HFFc6 (cell line): ENCODE data around the gene PHF3. TPM values are rescaled to one million over a fixed set of nuclear protein-coding genes. Genes with fewer than 3 reads are reported as not detected.
A peak's percentile ranks its signal among the peaks of the same experiment; 100 is the strongest.

Experiments used
- DNase-seq: peaks from one replicate; pipeline ENCODE4 v3.0.0-alpha.2; 2018
- H3K27ac Mint-ChIP-seq: 2 replicates; pipeline ENCODE4 v1.8.0; 2020; ENCODE audit warnings: mild to moderate bottlenecking, mixed read lengths
- H3K27me3 Mint-ChIP-seq: 2 replicates; pipeline ENCODE4 v1.8.0; 2021; ENCODE audit warnings: mild to moderate bottlenecking, moderate library complexity, mixed read lengths; ENCODE audit not compliant: insufficient read depth
- H3K36me3 Mint-ChIP-seq: 2 replicates; pipeline ENCODE4 v1.8.0; 2021; ENCODE audit warnings: low read depth, mixed read lengths
- H3K4me1 Mint-ChIP-seq: 2 replicates; pipeline ENCODE4 v1.8.0; 2020; ENCODE audit warnings: low read depth, mixed read lengths
- H3K4me3 Mint-ChIP-seq: 2 replicates; pipeline ENCODE4 v1.8.0; 2020; ENCODE audit warnings: mild to moderate bottlenecking, moderate library complexity, mixed read lengths
- H3K9me3 Mint-ChIP-seq: 2 replicates; pipeline ENCODE4 v1.8.0; 2020; ENCODE audit warnings: mild to moderate bottlenecking, mixed read lengths
- CTCF ChIP-seq: fragments of 200-600 bp; sonication (generic); IDR thresholded peaks from 2 replicates; pipeline ENCODE4 v1.5.0; 2021; ENCODE audit warnings: antibody characterized with exemption, mild to moderate bottlenecking
- total RNA-seq, 6 experiments: library from RNA; stranded (reverse); fragmentation: NEBNext Ultra II Directional; extraction: Animal tissue kit (Norgen Biotek cat#: 25700); gene quantifications; 2 replicates in 1 of 6; 3 replicates in 5 of 6; pipeline ENCODE4 v1.2.3, GENCODE V29; 2021

Gene PHF3
- total RNA-seq, 6 experiments from 2014 or later: 22.4 to 27.8 (median 26.2) TPM

GRCh38 chr6:63598049-63599036 lies 37.3 kb upstream of the PHF3 start:
- no peak overlapping the region for H3K27ac Mint-ChIP-seq
- no peaks in the 10 kb centered on the region for H3K9me3 Mint-ChIP-seq
- no peaks in the 10 kb centered on the region for H3K36me3 Mint-ChIP-seq
- H3K4me1 Mint-ChIP-seq: peaks cover 16% of the 10 kb centered on the region
- DNase-seq: peak; percentile 32
- no peaks in the 10 kb centered on the region for H3K27me3 Mint-ChIP-seq
- peak; percentile 87 for TF ChIP-seq CTCF
- H3K4me3 Mint-ChIP-seq: peak overlapping the region; percentile 95

- Mint-ChIP-seq H3K4me1 (peaks cover 16% of the 10 kb centered on the region), H3K27ac (no peak overlapping the region), H3K36me3 (no peaks in the 10 kb centered on the region), H3K9me3 (no peaks in the 10 kb centered on the region), H3K27me3 (no peaks in the 10 kb centered on the region), H3K4me3 (peak overlapping the region; percentile 95; the same call in 1 of the 2 replicates)
- TF ChIP-seq CTCF: no peak
- DNase-seq: no peak
These were observed 36.4 kb upstream of the PHF3 start for GRCh38 chr6:63599243-63599642.

- no peaks in the 10 kb centered on the region for H3K36me3 Mint-ChIP-seq
- peaks cover 16% of the 10 kb centered on the region for H3K4me1 Mint-ChIP-seq
- H3K27me3 Mint-ChIP-seq: no peaks in the 10 kb centered on the region
- no peak for TF ChIP-seq CTCF
- no peak overlapping the region for H3K4me3 Mint-ChIP-seq
- no peak for DNase-seq
- no peak overlapping the region for H3K27ac Mint-ChIP-seq
- no peaks in the 10 kb centered on the region for H3K9me3 Mint-ChIP-seq
These were observed 35.5 kb upstream of the PHF3 start for GRCh38 chr6:63600136-63600535.

GRCh38 chr6:63609231-63609630 lies 26.4 kb upstream of the PHF3 start:
- no peaks in the 10 kb centered on the region for H3K36me3 Mint-ChIP-seq
- no peak overlapping the region for H3K4me3 Mint-ChIP-seq
- no peaks in the 10 kb centered on the region for H3K4me1 Mint-ChIP-seq
- H3K9me3 Mint-ChIP-seq: no peaks in the 10 kb centered on the region
- TF ChIP-seq CTCF: no peak
- no peak for DNase-seq
- peaks cover 9% of the 10 kb centered on the region for H3K27me3 Mint-ChIP-seq
- no peak overlapping the region for H3K27ac Mint-ChIP-seq

GRCh38 chr6:63610944-63611343 lies 24.7 kb upstream of the PHF3 start:
- Mint-ChIP-seq H3K36me3 (no peaks in the 10 kb centered on the region), H3K9me3 (no peaks in the 10 kb centered on the region), H3K4me1 (0 out of 2 replicates have a peak, but pooled peaks cover 5% of the 10 kb centered on the region), H3K4me3 (no peak overlapping the region), H3K27me3 (peaks cover 8% of the 10 kb centered on the region), H3K27ac (no peak overlapping the region)
- TF ChIP-seq CTCF: no peak
- no peak for DNase-seq
